GM18508 (cell line): ENCODE data around the gene TRIM31.

Experiments
- ATAC-seq: cut with Tn5 transposase; IDR thresholded peaks from one replicate; pipeline ENCODE4 v1.9.1; 2021; ENCODE audit warnings: moderate number of reproducible peaks; ENCODE audit not compliant: insufficient read depth, unreplicated experiment

The TRIM31 gene

DNA sequence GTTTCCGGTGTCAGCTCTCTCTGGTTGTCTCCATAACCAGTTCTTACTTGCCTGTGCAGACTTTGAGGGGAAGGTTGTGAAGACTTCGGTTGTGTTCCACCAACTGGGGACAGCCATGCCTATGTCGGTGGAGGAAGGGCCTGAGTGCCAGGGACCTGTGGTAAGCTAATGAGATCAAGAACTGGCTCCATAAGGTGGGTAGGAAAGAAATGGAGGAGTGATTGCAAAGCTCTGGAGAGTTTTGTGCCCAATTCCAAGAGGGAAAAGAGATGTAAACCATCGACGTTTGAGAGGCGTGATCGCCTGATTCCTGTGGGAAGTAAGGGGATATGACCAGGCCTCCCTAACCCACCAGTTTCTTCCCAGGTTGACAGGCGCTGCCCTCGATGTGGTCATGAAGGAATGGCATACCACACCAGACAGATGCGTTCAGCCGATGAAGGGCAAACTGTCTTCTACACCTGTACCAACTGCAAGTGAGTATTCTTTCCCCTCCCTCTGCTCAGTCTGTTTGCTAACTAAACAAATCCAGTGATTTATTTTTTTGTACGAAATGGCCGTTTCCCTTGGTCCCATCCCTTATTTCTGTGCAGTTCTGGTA lies 50.9 kb downstream of the TRIM31 start:
- no peak for ATAC-seq

DNA sequence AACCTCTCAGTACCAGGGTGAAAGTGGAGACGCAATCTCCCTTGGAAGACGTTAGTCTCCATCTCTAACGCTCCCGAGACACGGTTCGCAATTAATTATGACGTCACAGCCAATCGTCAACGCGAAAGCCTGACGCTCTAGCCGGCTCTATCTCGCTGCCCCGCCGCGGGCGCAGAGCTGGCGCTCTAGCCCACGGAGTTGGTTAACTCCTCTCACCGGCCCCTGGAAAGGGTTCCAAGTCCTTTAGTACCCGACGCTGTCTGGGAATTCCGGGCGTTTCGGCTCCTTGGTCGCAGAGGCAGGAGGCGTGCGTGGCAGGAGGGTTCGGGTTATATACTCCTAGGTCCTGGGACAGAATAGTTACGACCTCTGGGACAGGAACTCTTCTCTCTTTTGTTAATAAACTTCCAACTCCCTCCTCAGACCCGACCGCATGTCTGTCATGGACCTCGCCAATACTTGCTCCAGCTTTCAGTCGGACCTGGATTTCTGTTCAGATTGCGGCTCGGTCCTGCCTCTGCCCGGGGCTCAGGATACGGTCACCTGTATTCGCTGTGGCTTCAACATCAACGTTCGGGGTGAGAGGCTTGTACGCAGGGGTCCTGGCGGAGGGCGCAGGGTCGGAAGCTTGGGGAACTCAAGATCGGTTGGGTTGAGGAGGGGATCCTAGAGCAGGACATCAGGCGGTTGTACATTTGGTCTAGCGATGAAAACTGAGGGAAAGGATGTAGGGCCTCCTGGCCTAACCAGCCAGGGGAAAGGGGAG lies 51.6 kb downstream of the TRIM31 start, which contains the start of gene POLR1H:
Gene POLR1H (plus strand): TSS at position 174 of the 766 bp plus-strand sequence. CDS start 260 bp downstream, at position 434.
- ATAC-seq, result no peak

DNA sequence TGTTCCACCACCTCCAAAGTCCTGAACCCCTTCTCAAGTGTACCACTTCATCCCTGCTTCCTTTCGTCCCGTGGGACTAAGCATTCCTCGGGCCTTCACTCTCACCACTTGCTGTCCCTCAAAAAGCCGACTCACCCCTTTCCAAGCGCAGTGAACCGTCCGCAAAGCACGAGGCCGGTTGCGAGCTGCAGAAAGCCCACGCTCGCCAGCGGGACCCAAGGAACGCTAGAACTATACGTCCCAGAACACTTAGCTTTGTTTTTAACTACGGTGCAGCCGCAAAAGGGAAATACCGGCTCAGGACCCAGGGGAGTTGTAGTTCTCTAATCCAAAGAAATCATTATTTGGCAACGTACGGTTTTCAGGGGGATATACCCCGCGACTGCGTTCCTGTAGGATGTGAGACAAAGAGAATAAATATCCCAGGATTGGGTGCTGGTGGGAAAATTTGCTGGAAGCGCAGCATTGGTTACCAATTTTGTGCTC lies 52.2 kb downstream of the TRIM31 start:
- no peak for ATAC-seq

DNA sequence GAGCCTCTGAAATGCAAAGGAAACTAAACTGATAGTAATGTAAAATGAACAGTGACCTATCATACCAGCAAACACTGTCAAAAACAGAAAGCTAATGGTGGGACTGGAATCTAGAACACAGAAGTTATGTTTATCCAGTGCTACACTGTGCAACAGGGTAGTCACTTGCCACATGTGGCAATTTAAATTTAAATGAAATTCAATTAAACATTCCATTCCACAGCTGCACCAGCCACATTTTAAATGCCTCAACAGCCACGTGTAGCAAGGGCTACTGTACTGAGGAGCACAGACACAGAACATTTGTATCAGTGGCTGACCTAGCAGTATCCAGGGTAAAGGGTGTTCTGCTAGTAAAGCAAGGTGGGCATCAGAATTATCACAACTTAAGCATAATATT lies 57.4 kb downstream of the TRIM31 start:
- ATAC-seq, result no peak

DNA sequence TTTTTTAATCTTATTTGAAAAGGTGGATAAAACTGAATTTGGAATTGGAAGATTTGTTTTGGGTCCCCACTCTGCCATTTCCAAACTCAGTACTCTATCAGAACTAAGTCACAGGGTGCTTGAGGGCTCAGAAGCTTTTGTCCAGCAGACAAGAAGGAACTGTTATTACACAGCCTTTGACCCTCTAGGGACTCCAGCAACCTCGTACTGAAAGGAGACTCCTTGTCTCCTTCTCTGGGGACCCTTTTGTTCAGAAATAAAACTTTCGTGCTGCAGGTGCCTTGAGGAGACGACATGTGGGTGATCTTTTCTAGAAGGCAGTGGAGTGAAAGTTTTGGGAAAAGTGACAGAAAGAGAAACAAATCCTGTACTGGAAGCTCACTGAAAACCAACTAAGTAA lies 59.2 kb downstream of the TRIM31 start:
- ATAC-seq, result no peak
